HG03442 (cell line): ENCODE measurements around the gene CDK10.
A peak's percentile ranks its signal among the peaks of the same experiment; 100 is the strongest.
"Not testable (repeated sequence)": the region's sequence is repeated elsewhere in the genome, so short reads cannot be mapped to it uniquely, and the experiment has no call there.

ENCODE experiments used
- ATAC-seq: cut with Tn5 transposase; IDR thresholded peaks from one replicate; pipeline ENCODE4 v1.9.1; 2021; ENCODE audit warnings: mild to moderate bottlenecking, moderate library complexity; ENCODE audit not compliant: unreplicated experiment

Gene CDK10

GRCh38 chr16:89686520-89687091, at the start of gene CDK10:
Gene CDK10 (plus strand): TSS chr16:89686689. CDS start chr16:89686711, 22 bp downstream.
- peak; percentile 74 for ATAC-seq

DNA sequence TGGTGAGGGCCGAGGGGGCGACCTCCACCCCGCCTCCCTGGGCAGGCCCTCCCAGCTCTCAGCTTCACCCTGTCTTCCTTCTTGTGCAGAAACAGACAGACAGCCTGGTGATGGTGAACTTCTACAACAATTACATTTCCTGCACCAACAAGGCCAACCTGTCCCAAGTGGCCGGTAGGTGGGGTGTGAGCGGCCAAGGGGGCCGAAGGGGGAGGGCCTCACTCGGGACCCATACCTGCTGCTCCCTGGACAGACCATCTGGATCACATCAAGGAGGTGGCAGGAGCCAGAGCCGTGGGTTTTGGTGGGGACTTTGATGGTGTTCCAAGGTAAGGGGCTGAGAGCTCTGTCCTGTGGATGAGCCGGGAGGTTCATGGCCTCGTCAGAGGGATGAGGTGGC, 49.1 kb upstream of the CDK10 start:
- ATAC-seq: no peak

- ATAC-seq: no peak
Observed at GRCh38 chr16:89638455-89638854, 48.0 kb upstream of the CDK10 start.

GRCh38 chr16:89639385-89639784, 47.1 kb upstream of the CDK10 start:
- no peak for ATAC-seq

DNA sequence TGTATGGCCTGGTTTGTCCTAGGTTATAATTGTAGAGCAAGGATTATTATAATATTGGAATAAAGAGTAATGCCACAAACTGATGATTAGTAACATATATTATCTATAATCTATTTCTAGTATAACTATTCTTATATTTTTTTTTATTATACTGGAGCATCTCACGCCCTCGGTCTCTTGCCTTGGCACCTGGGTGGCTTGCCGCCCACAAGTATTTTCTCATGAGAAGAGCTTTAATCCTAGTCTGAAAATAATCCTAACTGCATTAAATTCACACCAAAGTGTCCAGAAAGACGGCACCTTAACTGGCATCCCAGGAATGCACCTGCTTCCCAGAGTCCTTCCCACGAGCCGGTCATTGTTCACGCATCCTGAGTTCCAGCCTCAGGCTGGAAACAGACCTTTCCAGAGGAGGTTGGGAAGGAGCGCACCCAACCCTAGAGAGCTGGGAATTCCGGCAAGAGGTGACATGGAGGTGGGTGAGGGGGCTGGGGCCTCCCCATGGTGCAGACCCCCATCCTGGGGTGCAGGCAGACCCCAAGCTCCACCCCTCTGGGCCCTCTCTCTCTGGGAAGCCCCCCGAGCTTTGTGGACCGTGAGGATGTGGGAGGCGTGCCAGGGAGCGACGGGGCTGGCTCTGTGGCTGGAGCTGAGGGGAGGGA, 44.9 kb upstream of the CDK10 start:
- ATAC-seq: no peak

GRCh38 chr16:89642574-89642973, 43.9 kb upstream of the CDK10 start:
- ATAC-seq: no peak

DNA sequence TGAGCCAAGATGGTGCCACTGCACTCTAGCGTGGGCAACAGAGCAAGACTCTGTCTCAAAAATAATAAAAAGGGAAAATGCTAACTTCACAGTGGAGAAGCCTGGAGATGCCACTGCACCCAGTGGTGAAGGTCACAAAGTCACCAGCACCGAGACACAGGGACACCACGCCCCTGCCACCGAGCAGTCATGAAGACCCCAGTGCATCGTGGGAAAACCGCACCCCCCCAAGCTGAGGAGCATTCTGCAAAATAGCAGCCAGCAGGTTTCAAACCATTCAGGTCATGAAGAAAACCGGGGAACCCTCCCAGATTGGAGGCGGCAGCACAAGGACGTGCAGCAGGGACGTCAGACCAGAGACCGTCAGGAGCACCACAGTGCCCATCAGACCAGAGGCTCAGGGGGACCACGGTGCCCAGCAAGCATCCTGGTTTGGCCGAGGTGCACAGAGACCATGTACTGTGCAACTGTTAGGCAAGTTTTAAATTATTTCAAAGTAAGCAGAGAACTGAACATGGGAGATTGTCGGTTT, 42.7 kb upstream of the CDK10 start:
- ATAC-seq: no peak

- no peak for ATAC-seq
Observed at GRCh38 chr16:89645122-89645521, 41.4 kb upstream of the CDK10 start.

- ATAC-seq: no peak
Observed at GRCh38 chr16:89646270-89646669, 40.2 kb upstream of the CDK10 start.

- ATAC-seq: no peak
Observed at GRCh38 chr16:89646906-89647305, 39.6 kb upstream of the CDK10 start.

DNA sequence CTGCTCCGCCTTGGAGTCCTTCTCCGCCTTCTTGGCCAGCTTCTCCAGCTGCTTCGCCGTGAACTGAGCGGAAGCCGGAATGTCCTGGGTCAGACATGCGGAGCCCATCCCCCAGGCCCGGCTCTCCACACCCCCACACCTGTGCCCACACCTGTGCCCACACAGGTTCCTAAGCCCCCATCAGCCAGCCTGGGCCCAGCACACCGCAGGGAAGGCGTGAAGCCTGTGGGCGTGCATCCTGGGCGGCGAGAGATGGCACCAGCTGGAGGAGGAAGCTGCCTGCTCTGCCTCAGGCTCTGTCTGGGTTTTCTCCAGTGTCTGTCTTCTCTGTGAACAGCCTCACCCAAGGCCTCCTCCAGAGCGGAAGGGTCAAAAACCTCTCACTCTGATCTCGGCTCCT, 34.9 kb upstream of the CDK10 start:
- ATAC-seq: no peak

DNA sequence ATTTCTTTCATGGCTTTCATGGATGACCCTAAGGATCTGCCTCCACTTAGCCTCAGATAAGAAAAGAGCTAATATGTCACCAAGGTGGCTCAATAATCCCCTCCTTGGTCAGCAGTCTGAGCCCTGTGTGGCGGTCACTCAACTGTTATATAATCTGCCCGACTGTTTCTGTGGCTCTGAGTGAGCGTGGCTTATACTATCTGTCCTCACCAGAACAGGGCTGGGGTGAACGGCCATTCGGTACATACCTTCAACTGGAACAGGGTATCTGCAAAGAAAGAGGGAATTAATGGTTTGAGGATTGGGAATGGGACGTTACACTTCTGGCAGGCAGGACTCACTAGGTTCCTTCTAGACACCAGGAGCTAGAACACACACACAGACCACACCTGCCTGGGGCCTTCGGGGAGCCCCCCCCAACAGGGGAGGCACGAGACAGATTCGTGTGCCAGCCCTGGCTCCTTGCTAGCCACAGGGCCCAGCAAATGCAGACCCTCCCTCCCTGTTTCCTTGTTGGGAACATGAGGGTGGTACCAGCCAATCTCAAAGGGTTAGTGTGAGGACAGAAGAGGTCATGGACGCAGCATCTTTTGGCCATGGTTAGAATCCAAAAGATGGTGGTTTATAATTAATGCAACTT, 32.7 kb upstream of the CDK10 start:
- no peak for ATAC-seq

- ATAC-seq: no peak
Observed at GRCh38 chr16:89655062-89655643, 31.3 kb upstream of the CDK10 start.

DNA sequence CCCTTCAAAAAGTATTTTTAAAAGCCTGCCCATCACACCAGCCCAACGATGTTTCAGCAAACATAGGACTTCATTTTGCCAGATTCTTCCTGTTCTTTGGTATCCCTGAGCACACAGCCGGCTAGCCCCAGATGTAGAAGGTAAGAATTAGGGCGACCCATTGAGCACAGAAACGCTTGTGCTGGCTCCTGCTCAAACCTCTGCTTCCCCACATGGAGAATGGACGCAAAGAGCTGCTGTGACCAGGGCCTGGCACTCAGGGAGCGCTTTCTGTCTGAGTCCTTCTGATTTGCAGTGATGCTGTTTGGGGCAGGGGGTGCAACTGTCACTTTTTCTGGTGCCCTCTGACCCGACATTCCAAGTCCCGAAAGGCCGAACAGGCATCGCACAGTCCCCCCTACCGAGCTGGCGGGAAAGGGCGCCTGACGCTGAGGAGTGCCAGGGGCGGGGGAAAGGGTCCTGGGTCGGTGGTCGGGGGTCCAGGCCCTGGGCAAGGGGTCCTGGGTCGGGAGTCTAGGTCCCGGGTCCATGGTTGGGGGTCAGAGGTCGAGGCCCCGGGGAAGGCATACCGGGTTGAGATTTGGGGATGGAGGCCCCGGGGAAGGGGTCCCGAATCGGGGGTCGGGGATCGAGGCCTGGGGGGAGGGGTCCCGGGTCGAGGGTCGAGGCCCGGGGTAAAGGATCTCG, 29.9 kb upstream of the CDK10 start:
- no peak for ATAC-seq

GRCh38 chr16:89657442-89658220, 28.9 kb upstream of the CDK10 start, which contains the start of the genes CHMP1A and SPATA33:
Gene CHMP1A (minus strand): TSS chr16:89657708. CDS start chr16:89657588, 120 bp downstream.
Gene SPATA33 (plus strand): TSS chr16:89657836. CDS start chr16:89657912, 76 bp downstream.
- peak; percentile 84 for ATAC-seq

DNA sequence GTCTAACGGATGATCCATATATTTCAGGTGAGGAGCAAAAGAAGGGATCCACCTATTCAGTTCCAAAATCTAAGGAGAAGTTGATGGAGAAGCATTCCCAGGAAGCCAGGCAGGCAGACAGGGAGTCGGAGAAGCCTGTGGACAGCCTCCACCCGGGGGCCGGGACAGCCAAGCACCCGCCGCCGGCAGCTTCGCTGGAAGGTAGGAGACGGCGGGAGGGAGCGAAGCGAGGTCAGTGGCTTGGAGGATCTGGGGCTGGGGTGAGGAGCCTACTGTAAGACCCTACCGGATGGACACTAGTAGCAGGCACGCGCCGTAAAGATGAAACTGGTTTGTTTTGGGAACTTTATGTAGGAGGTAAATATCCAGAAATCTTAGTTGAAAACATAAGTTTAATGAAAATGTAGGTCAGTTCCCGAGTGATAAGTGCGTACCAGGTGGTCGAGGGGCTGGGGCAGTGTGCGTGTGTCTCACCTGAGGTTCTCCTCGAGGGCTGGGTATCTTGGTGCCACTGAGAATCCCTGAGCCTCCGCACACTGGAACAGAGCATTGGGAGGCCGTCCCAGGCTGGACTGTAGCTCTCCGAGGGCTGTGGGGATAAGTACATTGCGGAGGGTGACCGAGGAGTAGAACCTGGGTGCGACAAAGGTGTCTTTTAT, 28.1 kb upstream of the CDK10 start:
- no peak for ATAC-seq

GRCh38 chr16:89660146-89660545, 26.3 kb upstream of the CDK10 start:
- ATAC-seq: no peak

- ATAC-seq: no peak
Observed at GRCh38 chr16:89661215-89661614, 25.3 kb upstream of the CDK10 start.

- not testable (repeated sequence) for ATAC-seq
Observed at GRCh38 chr16:89664238-89664637, 22.3 kb upstream of the CDK10 start.

DNA sequence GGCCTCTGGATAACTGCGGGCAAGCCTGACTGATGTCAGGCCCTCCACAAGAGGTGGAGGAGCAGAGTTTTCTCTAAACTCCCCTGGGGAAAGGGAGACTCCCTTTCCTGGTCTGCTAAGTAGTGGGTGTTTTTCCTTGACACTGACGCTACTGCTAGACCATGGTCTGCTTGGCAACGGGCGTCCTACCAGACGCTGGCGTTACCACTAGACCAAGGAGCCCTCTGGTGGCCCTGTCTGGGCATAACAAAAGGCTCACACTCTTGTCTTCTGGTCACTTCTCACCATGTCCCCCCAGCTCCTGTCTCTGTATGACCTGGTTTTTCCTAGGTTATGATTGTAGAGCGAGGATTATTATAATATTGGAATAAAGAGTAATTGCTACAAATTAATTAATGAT, 19.5 kb upstream of the CDK10 start:
- ATAC-seq: not testable (repeated sequence)
